Keratinocyte (primary cell): ENCODE data around the gene TGFBI. TPM values are rescaled to one million over a fixed set of nuclear protein-coding genes. Genes with fewer than 3 reads are reported as not detected.
A peak's percentile ranks its signal among the peaks of the same experiment; 100 is the strongest.

ENCODE experiments used
- DNase-seq: peaks from one replicate; pipeline ENCODE4 v3.0.0-alpha.2; 2011; ENCODE audit warnings: low read depth, missing footprints, low spot score
- FAIRE-seq: peaks from 2 replicates; lab custom pipeline; 2011; peaks lifted over from hg19 to GRCh38; lab: Jason Lieb, UNC
- H2AFZ ChIP-seq: 2 replicates; pipeline ENCODE4 v1.6.0; 2012; ENCODE audit warnings: low read length, control low read depth, inconsistent platforms; ENCODE audit not compliant: control insufficient read depth
- H3K27ac ChIP-seq: 2 replicates; pipeline ENCODE4 v1.5.1; 2011; ENCODE audit warnings: low read length; ENCODE audit not compliant: control insufficient read depth, insufficient read depth
- H3K27me3 ChIP-seq: 3 replicates; pipeline ENCODE4 v1.6.0; 2011; ENCODE audit warnings: low read length; ENCODE audit not compliant: control insufficient read depth, insufficient read depth; ENCODE audit errors: extremely low read depth
- H3K36me3 ChIP-seq, 2 experiments: 2 replicates in 1 of 2; 3 replicates in 1 of 2; pipeline ENCODE4 v1.5.1; 2011; ENCODE audit warnings: low read length in 2 of 2, mild to moderate bottlenecking in 1 of 2; ENCODE audit not compliant: control insufficient read depth in 2 of 2, insufficient read depth in 2 of 2; ENCODE audit errors: extremely low read depth in 1 of 2
- H3K4me1 ChIP-seq: 3 replicates; pipeline ENCODE4 v1.5.1; 2011; ENCODE audit warnings: low read length; ENCODE audit not compliant: control insufficient read depth, insufficient read depth; ENCODE audit errors: extremely low read depth
- H3K4me2 ChIP-seq: 3 replicates; pipeline ENCODE4 v1.6.0; 2011; ENCODE audit warnings: low read depth, low read length; ENCODE audit not compliant: control insufficient read depth, insufficient read depth; ENCODE audit errors: extremely low read depth
- H3K4me3 ChIP-seq, 3 experiments: fragments of 200-600 bp in 1 of 3; sonication (generic) in 1 of 3; 2 replicates in 2 of 3; 3 replicates in 1 of 3; pipeline ENCODE4 v1.5.1; 2011 to 2016; ENCODE audit warnings: low read length in 3 of 3, mild to moderate bottlenecking in 3 of 3, control low read depth in 2 of 3, inconsistent platforms in 1 of 3, low read depth in 1 of 3, mixed read lengths in 1 of 3, mixed run types in 1 of 3, moderate library complexity in 1 of 3; ENCODE audit not compliant: control insufficient read depth in 2 of 3, insufficient read depth in 2 of 3; ENCODE audit errors: extremely low read depth in 1 of 3
- H3K79me2 ChIP-seq: 2 replicates; pipeline ENCODE4 v1.6.0; 2012; ENCODE audit warnings: low read length; ENCODE audit not compliant: control insufficient read depth, insufficient read depth
- H3K9ac ChIP-seq: 3 replicates; pipeline ENCODE4 v1.6.0; 2011; ENCODE audit warnings: low read length; ENCODE audit not compliant: control insufficient read depth, insufficient read depth; ENCODE audit errors: extremely low read depth
- H3K9me1 ChIP-seq: 3 replicates; pipeline ENCODE4 v1.6.0; 2011; ENCODE audit warnings: low read length; ENCODE audit not compliant: control insufficient read depth, insufficient read depth; ENCODE audit errors: extremely low read depth
- H3K9me3 ChIP-seq: 2 replicates; pipeline ENCODE4 v1.5.1; 2012; ENCODE audit warnings: low read depth, low read length; ENCODE audit not compliant: control insufficient read depth
- H4K20me1 ChIP-seq: 3 replicates; pipeline ENCODE4 v1.6.0; 2011; ENCODE audit warnings: low read length; ENCODE audit not compliant: control insufficient read depth, insufficient read depth; ENCODE audit errors: extremely low read depth
- CTCF ChIP-seq, 3 experiments: IDR thresholded peaks in 1 of 3; conservative IDR thresholded peaks in 1 of 3; optimal IDR thresholded peaks in 1 of 3; 2 replicates in 2 of 3; 3 replicates in 1 of 3; pipeline versions ENCODE3 to v1.5.1; 2011; ENCODE audit warnings: low read length in 3 of 3, mild to moderate bottlenecking in 3 of 3, moderate library complexity in 2 of 3, control low read depth in 1 of 3, inconsistent platforms in 1 of 3; ENCODE audit not compliant: insufficient read depth in 2 of 3; ENCODE audit errors: extremely low read depth in 1 of 3
- EZH2 ChIP-seq: IDR thresholded peaks from one replicate; pipeline ENCODE4 v1.6.1; 2012; ENCODE audit warnings: inconsistent platforms, mild to moderate bottlenecking, low read length, moderate library complexity
- dilution Hi-C: fragments of 300-500 bp; cut with MboI; formaldehyde crosslinking; loops from one replicate; pipeline ENCODE4 v1.7.0; 2020; ENCODE audit warnings: low sequenced_read_pairs; ENCODE audit not compliant: extremely low pct_ligation_motif_present
- polyA plus RNA-seq, 5 experiments: library from polyadenylated mRNA; depleted of rRNA in 3 of 5; stranded (reverse) in 3 of 5; stranded (forward) in 1 of 5; unstranded in 1 of 5; fragments of >200 nt; gene quantifications; 1 replicate in 1 of 5; 2 replicates in 3 of 5; 3 replicates in 1 of 5; pipeline versions ENCODE4 v1.2.1 to v1.2.3, GENCODE V29; 2011 to 2012; ENCODE audit warnings: missing spikeins in 2 of 5, low read depth in 1 of 5, low replicate concordance in 1 of 5

The TGFBI gene
- polyA plus RNA-seq, 1 donor (not counting 4 experiments of a cell fraction or from before 2014, with no cell fraction given), result 270 TPM

GRCh38 chr5:136005476-136005875 lies 23.3 kb upstream of the TGFBI start:
- Histone ChIP-seq H3K36me3 (no peaks in the 10 kb centered on the region), H3K4me2 (no peak overlapping the region), H3K27me3 (no peaks in the 10 kb centered on the region), H3K9me1 (no peaks in the 10 kb centered on the region), H3K9me3 (no peaks in the 10 kb centered on the region), H2AFZ (no peak overlapping the region), H4K20me1 (no peaks in the 10 kb centered on the region), H3K27ac (no peak overlapping the region), H3K4me1 (peaks cover 48% of the 10 kb centered on the region), H3K9ac (no peak overlapping the region), H3K79me2 (no peaks in the 10 kb centered on the region), H3K4me3 (no peak overlapping the region)
- no peak for DNase-seq
- dilution Hi-C loops, result no loop called here
- TF ChIP-seq EZH2, result no peak
- TF ChIP-seq CTCF (optimal IDR thresholded peaks at IDR 0.05 in 1 of 3, IDR thresholded peaks at IDR 0.05 in 1 of 3, conservative IDR thresholded peaks at IDR 0.05 in 1 of 3; ENCODE audit: extremely low read depth in 1 of 3, insufficient read depth in 2 of 3, low read length in 3 of 3), result no peak
- FAIRE-seq, result no peak

GRCh38 chr5:136006164-136006563 lies 22.6 kb upstream of the TGFBI start:
- Histone ChIP-seq H3K4me1 (peaks cover 52% of the 10 kb centered on the region), H3K79me2 (no peaks in the 10 kb centered on the region), H3K9ac (no peak overlapping the region), H3K4me3 (no peak overlapping the region), H2AFZ (no peak overlapping the region), H3K36me3 (no peaks in the 10 kb centered on the region), H4K20me1 (no peaks in the 10 kb centered on the region), H3K27me3 (no peaks in the 10 kb centered on the region), H3K27ac (peak overlapping the region; percentile 80), H3K9me1 (no peaks in the 10 kb centered on the region), H3K9me3 (no peaks in the 10 kb centered on the region), H3K4me2 (peak overlapping the region; percentile 15)
- DNase-seq (no peak), FAIRE-seq (peak; percentile 61)
- no peak for TF ChIP-seq EZH2
- no peak for TF ChIP-seq CTCF (optimal IDR thresholded peaks at IDR 0.05 in 1 of 3, IDR thresholded peaks at IDR 0.05 in 1 of 3, conservative IDR thresholded peaks at IDR 0.05 in 1 of 3; ENCODE audit: extremely low read depth in 1 of 3, insufficient read depth in 2 of 3, low read length in 3 of 3)
- dilution Hi-C loops, result no loop called here
